ENCODE results near the gene TNFAIP8L3. TPM values are rescaled to one million over a fixed set of nuclear protein-coding genes. Genes with fewer than 3 reads are reported as not detected.

The TNFAIP8L3 gene
- total RNA-seq, 2 experiments from 2014 or later, result 0.17 to 0.20 TPM

- Mint-ChIP-seq H3K27ac (no peak overlapping the region), H3K4me3 (no peak overlapping the region), H3K27me3 (peaks cover 40% of the 10 kb centered on the region), H3K9me3 (no peaks in the 10 kb centered on the region), H3K4me1 (no peaks in the 10 kb centered on the region), H3K36me3 (no peaks in the 10 kb centered on the region)
- POLR2A ChIA-PET, result no interaction called here
- DNase-seq, result no peak
- ATAC-seq (ENCODE audit: low read depth), result no peak
These were observed 11.8 kb upstream of the TNFAIP8L3 start for GRCh38 chr15:51106481-51106880.

GRCh38 chr15:51105430-51106016, 10.8 kb upstream of the TNFAIP8L3 start:
- POLR2A ChIA-PET, result no interaction called here
- no peaks in the 10 kb centered on the region for H3K36me3 Mint-ChIP-seq
- H3K27ac Mint-ChIP-seq, result no peak overlapping the region
- no peak overlapping the region for H3K4me3 Mint-ChIP-seq
- no peaks in the 10 kb centered on the region for H3K4me1 Mint-ChIP-seq
- DNase-seq, result no peak
- H3K27me3 Mint-ChIP-seq, result peaks cover 48% of the 10 kb centered on the region
- no peak for ATAC-seq (ENCODE audit: low read depth)
- no peaks in the 10 kb centered on the region for H3K9me3 Mint-ChIP-seq

GRCh38 chr15:51104512-51104911, 9.8 kb upstream of the TNFAIP8L3 start:
- POLR2A ChIA-PET, result no interaction called here
- Mint-ChIP-seq H3K27ac (no peak overlapping the region), H3K27me3 (peaks cover 55% of the 10 kb centered on the region), H3K9me3 (no peaks in the 10 kb centered on the region), H3K4me3 (no peak overlapping the region), H3K4me1 (no peaks in the 10 kb centered on the region), H3K36me3 (no peaks in the 10 kb centered on the region)
- ATAC-seq (ENCODE audit: low read depth), result no peak
- no peak for DNase-seq

DNA sequence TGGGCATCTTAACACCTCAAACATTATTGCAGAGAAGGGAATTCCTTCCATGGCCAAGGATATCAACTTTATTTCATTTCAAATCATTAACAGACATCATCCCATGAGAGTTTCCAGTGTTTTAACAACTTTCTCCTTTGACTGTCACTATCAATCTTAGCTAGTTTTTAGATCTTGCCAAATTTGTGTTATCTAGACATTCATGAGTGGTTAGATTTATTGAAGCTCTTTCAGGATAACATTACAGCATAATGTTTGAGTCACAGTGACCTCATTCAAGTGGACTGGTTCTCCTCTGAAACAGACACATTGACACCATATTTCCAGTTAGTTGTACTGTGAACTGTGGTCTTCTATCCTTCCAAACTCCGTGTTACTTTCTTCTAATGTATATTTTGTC, 8.6 kb upstream of the TNFAIP8L3 start:
- ATAC-seq (ENCODE audit: low read depth) (no peak), DNase-seq (no peak)
- Mint-ChIP-seq H3K36me3 (no peaks in the 10 kb centered on the region), H3K9me3 (no peaks in the 10 kb centered on the region), H3K4me3 (no peak overlapping the region), H3K27me3 (peaks cover 56% of the 10 kb centered on the region), H3K27ac (no peak overlapping the region), H3K4me1 (no peaks in the 10 kb centered on the region)
- POLR2A ChIA-PET, result no interaction called here

DNA sequence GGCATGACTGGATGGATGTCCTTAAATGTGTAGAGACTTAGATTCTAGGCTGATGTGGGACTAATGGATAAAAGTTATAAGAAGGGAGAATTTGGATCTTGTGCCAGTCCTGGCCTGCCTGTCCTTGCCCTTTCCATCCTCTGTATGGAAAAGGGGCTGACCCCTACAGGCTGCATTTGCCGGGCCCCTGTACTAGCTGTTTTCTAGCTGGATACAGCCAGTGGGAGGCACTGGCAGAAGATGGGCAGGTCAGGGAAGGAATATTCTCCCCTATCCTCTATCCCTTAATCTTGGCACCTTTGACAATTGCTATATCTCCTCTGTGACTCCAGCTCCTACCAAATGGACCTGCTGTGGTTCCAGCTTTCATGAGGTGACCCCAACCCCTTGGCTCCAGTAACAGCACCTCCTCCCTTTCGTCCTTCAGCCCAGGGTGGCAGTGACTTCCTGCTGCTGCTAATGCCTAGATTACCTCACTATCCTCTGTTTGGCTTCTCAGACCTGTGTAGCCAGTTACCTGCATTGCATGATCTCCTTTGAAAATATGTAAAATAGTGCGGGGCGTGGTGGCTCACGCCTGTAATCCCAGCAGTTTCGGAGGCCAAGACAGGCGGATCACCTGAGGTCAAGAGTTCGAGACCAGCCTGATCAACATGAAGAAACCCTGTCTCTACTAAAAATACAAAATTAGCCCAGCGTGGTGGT, 6.2 kb upstream of the TNFAIP8L3 start:
- H3K9me3 Mint-ChIP-seq, result no peaks in the 10 kb centered on the region

GRCh38 chr15:51099185-51099584, 4.5 kb upstream of the TNFAIP8L3 start:
- Mint-ChIP-seq H3K4me3 (no peak overlapping the region), H3K27ac (no peak overlapping the region), H3K36me3 (no peaks in the 10 kb centered on the region), H3K4me1 (peaks cover 7% of the 10 kb centered on the region), H3K27me3 (peaks cover 80% of the 10 kb centered on the region), H3K9me3 (no peaks in the 10 kb centered on the region)
- DNase-seq, result no peak
- ATAC-seq (ENCODE audit: low read depth), result no peak
- POLR2A ChIA-PET, result no interaction called here

More for the DNA sequence above, 6.2 kb upstream of the TNFAIP8L3 start:
- POLR2A ChIA-PET, result no interaction called here
- H3K27me3 Mint-ChIP-seq, result peaks cover 79% of the 10 kb centered on the region
- no peak overlapping the region for H3K27ac Mint-ChIP-seq
- ATAC-seq (ENCODE audit: low read depth) (no peak), DNase-seq (no peak)
- H3K36me3 Mint-ChIP-seq, result no peaks in the 10 kb centered on the region
- H3K4me3 Mint-ChIP-seq, result no peak overlapping the region
- peaks cover 2% of the 10 kb centered on the region for H3K4me1 Mint-ChIP-seq

- no peak for DNase-seq
- Mint-ChIP-seq H3K4me3 (no peak overlapping the region), H3K27me3 (peaks cover 79% of the 10 kb centered on the region), H3K27ac (no peak overlapping the region), H3K36me3 (no peaks in the 10 kb centered on the region), H3K9me3 (no peaks in the 10 kb centered on the region), H3K4me1 (peaks cover 7% of the 10 kb centered on the region)
- no peak for ATAC-seq (ENCODE audit: low read depth)
- POLR2A ChIA-PET, result interaction anchor here (0.8 kb wide), 2 partner anchors 12 to 21 kb away, joined by 3 to 6 read pairs; no protein-coding TSS in a partner anchor
These were observed 3.6 kb upstream of the TNFAIP8L3 start for GRCh38 chr15:51098331-51098619.

GRCh38 chr15:51097553-51098330, 3.0 kb upstream of the TNFAIP8L3 start:
- ATAC-seq (ENCODE audit: low read depth), result no peak
- no peaks in the 10 kb centered on the region for H3K9me3 Mint-ChIP-seq
- H3K36me3 Mint-ChIP-seq, result no peaks in the 10 kb centered on the region
- H3K27ac Mint-ChIP-seq, result no peak overlapping the region
- peaks cover 80% of the 10 kb centered on the region for H3K27me3 Mint-ChIP-seq
- no peak overlapping the region for H3K4me3 Mint-ChIP-seq
- DNase-seq, result no peak
- POLR2A ChIA-PET, result interaction anchor here (0.8 kb wide), 2 partner anchors 12 to 21 kb away, joined by 3 to 6 read pairs; no protein-coding TSS in a partner anchor
- H3K4me1 Mint-ChIP-seq, result peaks cover 9% of the 10 kb centered on the region

- Mint-ChIP-seq H3K4me3 (no peak overlapping the region), H3K9me3 (no peaks in the 10 kb centered on the region), H3K27ac (no peak overlapping the region), H3K36me3 (no peaks in the 10 kb centered on the region), H3K4me1 (peaks cover 9% of the 10 kb centered on the region), H3K27me3 (peaks cover 85% of the 10 kb centered on the region)
- DNase-seq, result no peak
- POLR2A ChIA-PET, result interaction anchor here (0.6 kb wide), 2 partner anchors 9 to 13 kb away, joined by 3 to 7 read pairs; no protein-coding TSS in a partner anchor
- ATAC-seq (ENCODE audit: low read depth), result no peak
These were observed 2.3 kb upstream of the TNFAIP8L3 start for GRCh38 chr15:51096976-51097375.

- POLR2A ChIA-PET, result no interaction called here
- H3K27me3 Mint-ChIP-seq, result peaks cover 90% of the 10 kb centered on the region
- DNase-seq, result no peak
- no peak overlapping the region for H3K27ac Mint-ChIP-seq
- no peak for ATAC-seq (ENCODE audit: low read depth)
- no peaks in the 10 kb centered on the region for H3K36me3 Mint-ChIP-seq
- H3K4me1 Mint-ChIP-seq, result peaks cover 9% of the 10 kb centered on the region
- H3K4me3 Mint-ChIP-seq, result no peak overlapping the region
- no peaks in the 10 kb centered on the region for H3K9me3 Mint-ChIP-seq
These were observed 1.1 kb upstream of the TNFAIP8L3 start for GRCh38 chr15:51095681-51096331.

DNA sequence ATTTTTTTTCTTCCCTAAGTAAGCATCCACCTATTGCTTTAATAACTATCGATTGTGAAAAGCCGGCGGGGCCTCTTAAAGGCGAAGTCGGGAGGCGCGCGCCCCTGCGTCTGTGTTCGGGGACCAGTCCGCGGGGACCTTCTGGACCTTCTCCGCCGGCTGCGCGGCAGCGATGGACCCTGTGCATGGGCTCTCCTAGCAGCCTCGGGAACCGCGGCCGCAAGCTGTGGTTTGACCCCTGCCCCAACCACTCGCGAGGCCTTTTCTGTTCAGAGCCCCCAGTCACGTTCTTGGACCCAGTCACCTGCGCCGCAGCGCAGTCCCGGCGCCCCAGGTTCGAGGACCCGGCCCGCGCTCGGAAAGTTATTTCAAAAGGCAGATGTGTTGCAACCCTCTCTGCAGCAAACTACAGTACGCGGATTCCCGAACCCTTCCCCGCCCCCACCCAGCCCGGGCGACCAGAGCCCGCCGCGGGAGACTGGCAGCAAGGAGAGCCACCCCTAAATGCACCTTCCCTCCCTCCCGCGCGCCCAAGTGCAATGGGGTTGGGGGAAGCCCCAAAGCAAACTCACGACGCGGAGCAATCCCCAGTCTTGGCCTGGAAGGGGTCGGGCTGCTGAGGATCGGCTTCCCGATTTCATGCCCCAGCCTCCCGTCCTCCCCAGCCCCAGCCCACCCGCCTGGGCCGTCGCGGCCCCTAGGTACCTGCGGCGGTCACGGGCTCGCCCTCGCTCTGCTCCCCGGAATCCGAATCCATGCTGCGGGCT, 684 bp downstream of the TNFAIP8L3 start:
- ATAC-seq (ENCODE audit: low read depth) (peak; percentile 23), DNase-seq (peak; percentile 39)
- Mint-ChIP-seq H3K4me1 (peaks cover 9% of the 10 kb centered on the region), H3K9me3 (no peaks in the 10 kb centered on the region), H3K27ac (no peak overlapping the region), H3K27me3 (peaks cover 92% of the 10 kb centered on the region), H3K36me3 (no peaks in the 10 kb centered on the region), H3K4me3 (peak overlapping the region; percentile 65)
- POLR2A ChIA-PET, result no interaction called here

DNA sequence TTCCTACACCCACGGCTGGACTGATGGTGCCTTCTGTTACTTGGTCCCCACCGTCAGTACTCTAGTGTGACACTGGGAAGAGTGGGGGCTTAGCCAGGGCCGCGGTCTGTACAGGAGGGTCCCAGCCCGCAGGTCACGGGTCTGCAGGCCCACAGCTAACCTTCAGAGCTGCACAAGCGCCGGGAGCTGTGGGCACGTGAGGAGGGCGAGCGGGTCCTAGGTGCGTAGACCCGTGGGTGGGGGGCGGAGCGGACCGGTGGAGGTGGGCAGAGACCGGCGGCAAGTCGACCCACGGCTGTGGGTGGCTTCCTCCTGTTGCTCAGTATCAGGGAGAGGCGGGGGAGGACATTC, 1.2 kb downstream of the TNFAIP8L3 start:
- ATAC-seq (ENCODE audit: low read depth) (no peak), DNase-seq (no peak)
- H3K4me3 Mint-ChIP-seq, result peak overlapping the region; percentile 65
- peaks cover 9% of the 10 kb centered on the region for H3K4me1 Mint-ChIP-seq
- POLR2A ChIA-PET, result no interaction called here
- no peak overlapping the region for H3K27ac Mint-ChIP-seq
- no peaks in the 10 kb centered on the region for H3K9me3 Mint-ChIP-seq
- peaks cover 93% of the 10 kb centered on the region for H3K27me3 Mint-ChIP-seq
- no peaks in the 10 kb centered on the region for H3K36me3 Mint-ChIP-seq

DNA sequence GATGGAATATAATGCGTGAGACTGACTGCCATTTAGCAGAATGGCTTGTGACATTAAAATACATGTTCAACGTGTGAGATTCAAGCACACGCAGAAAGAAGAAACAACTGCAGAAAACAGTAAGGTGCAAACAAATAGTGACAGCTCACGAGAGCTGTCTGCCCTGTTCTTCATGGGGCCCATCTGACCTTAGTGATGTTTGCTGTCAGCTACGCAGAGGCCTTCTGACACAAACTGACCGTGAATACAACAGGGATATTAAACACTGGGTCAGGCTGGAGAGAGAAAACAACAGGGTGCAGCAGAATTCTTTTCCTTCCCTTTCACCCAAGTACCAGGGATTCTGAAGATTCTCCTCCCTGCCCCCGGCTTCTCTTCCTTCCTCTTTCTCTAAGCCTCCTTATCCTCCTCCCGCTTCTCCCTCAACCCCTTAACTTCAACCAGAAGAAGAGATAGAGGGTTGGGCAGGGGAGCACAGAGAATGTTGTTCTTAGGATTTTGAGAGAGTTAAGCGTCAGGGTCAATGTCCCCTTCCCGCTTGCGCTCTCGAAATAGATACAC, 2.1 kb downstream of the TNFAIP8L3 start:
- POLR2A ChIA-PET, result no interaction called here
- H3K36me3 Mint-ChIP-seq, result no peaks in the 10 kb centered on the region

More for the DNA sequence above, 2.1 kb downstream of the TNFAIP8L3 start:
- Mint-ChIP-seq H3K9me3 (no peaks in the 10 kb centered on the region), H3K27ac (no peak overlapping the region), H3K4me1 (peaks cover 9% of the 10 kb centered on the region), H3K27me3 (peaks cover 91% of the 10 kb centered on the region), H3K4me3 (no peak overlapping the region)
- ATAC-seq (ENCODE audit: low read depth), result no peak
- no peak for DNase-seq
